HEK293T (cell line): ENCODE results near the gene PLPPR1.

Source experiments
- CTCF ChIA-PET: fragments of 350-600 bp; formaldehyde crosslinking; extraction: SDS; loops from one replicate; lab custom pipeline; 2021; ENCODE audit warnings: antibody characterized with exemption, inconsistent platforms; lab: Yijun Ruan, JAX
- POLR2A ChIA-PET: fragments of 350-600 bp; formaldehyde crosslinking; extraction: SDS; loops from one replicate; lab custom pipeline; 2020; ENCODE audit warnings: antibody characterized with exemption, inconsistent platforms; lab: Yijun Ruan, JAX
- DNase-seq: peaks from one replicate; pipeline ENCODE4 v3.0.0; 2012; ENCODE audit warnings: mixed read lengths; ENCODE audit errors: extremely low spot score
- ARNT ChIP-seq: fragments of 450-650 bp; IDR thresholded peaks from 2 replicates; pipeline ENCODE4 v1.6.1; 2017; ENCODE audit warnings: mild to moderate bottlenecking
- BHLHE40 ChIP-seq: fragments of 450-650 bp; IDR thresholded peaks from 2 replicates; pipeline ENCODE4 v1.6.1; 2016; ENCODE audit warnings: mild to moderate bottlenecking, moderate library complexity, borderline replicate concordance
- CTBP1 ChIP-seq: fragments of 450-650 bp; IDR thresholded peaks from 2 replicates; pipeline ENCODE4 v1.6.1; 2016; ENCODE audit warnings: borderline replicate concordance
- ELF4 ChIP-seq: fragments of 450-650 bp; IDR thresholded peaks from 2 replicates; pipeline ENCODE4 v1.6.1; 2017; ENCODE audit warnings: antibody characterized with exemption
- FOXA1 ChIP-seq: fragments of 450-650 bp; IDR thresholded peaks from 2 replicates; pipeline ENCODE4 v1.6.1; 2016; ENCODE audit warnings: mild to moderate bottlenecking
- FOXK2 ChIP-seq: fragments of 450-650 bp; IDR thresholded peaks from 2 replicates; pipeline ENCODE4 v1.6.1; 2016; ENCODE audit warnings: mild to moderate bottlenecking
- FOXM1 ChIP-seq: fragments of 450-650 bp; IDR thresholded peaks from 2 replicates; pipeline ENCODE4 v1.6.1; 2017; ENCODE audit warnings: mild to moderate bottlenecking, borderline replicate concordance
- HDGF ChIP-seq: fragments of 450-650 bp; IDR thresholded peaks from 2 replicates; pipeline ENCODE4 v1.6.1; 2017; ENCODE audit warnings: antibody characterized with exemption, borderline replicate concordance
- L3MBTL2 ChIP-seq: fragments of 450-650 bp; conservative IDR thresholded peaks from 2 replicates; pipeline ENCODE4 v1.6.1; 2016; ENCODE audit warnings: mild to moderate bottlenecking
- LEF1 ChIP-seq: fragments of 450-650 bp; IDR thresholded peaks from 2 replicates; pipeline ENCODE4 v1.6.1; 2017; ENCODE audit warnings: mild to moderate bottlenecking, borderline replicate concordance
- NFRKB ChIP-seq: fragments of 450-650 bp; IDR thresholded peaks from 2 replicates; pipeline ENCODE4 v1.6.1; 2016; ENCODE audit warnings: mild to moderate bottlenecking, moderate library complexity
- PKNOX1 ChIP-seq: fragments of 450-650 bp; IDR thresholded peaks from 2 replicates; pipeline ENCODE4 v1.6.1; 2016
- SP1 ChIP-seq: fragments of 450-650 bp; IDR thresholded peaks from 2 replicates; pipeline ENCODE4 v1.6.1; 2017
- SUZ12 ChIP-seq: fragments of 450-650 bp; IDR thresholded peaks from 2 replicates; pipeline ENCODE4 v1.6.1; 2016; ENCODE audit warnings: mild to moderate bottlenecking
- TARDBP ChIP-seq: fragments of 450-650 bp; IDR thresholded peaks from 2 replicates; pipeline ENCODE4 v1.6.1; 2016
- ZNF384 ChIP-seq: fragments of 450-650 bp; IDR thresholded peaks from 2 replicates; pipeline ENCODE4 v1.6.1; 2016

Gene PLPPR1

GRCh38 chr9:101047848-101048397, 19.4 kb downstream of the PLPPR1 start:
- CTCF ChIA-PET, result no interaction called here

DNA sequence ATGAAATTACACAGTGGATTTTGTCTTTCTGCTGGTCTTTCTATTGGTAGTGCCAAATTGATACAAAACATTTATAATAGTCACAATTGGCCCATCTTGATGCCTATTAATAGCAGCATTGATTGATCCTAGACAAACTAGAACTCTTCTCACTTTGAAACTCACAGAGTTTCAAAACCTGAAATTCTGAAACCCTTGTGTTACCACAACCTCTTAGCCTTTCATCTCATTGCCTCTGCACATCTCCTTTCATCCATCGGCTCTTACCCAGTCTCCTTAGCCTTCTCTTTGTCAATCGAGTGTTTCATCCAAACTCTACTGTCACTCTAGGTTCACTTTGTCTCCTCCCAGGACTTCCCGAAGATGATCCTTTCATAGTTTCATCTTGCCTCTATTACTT, 22.1 kb downstream of the PLPPR1 start:
- ChIA-PET CTCF (interaction anchor here (0.6 kb wide), 1 partner anchor 185 kb away, joined by 3 read pairs; no protein-coding TSS in a partner anchor), POLR2A (no interaction called here)
- no peak for TF ChIP-seq BHLHE40
- DNase-seq, result no peak

More at GRCh38 chr9:101047848-101048397, 19.4 kb downstream of the PLPPR1 start:
- DNase-seq, result no peak
- TF ChIP-seq SP1 (no peak), FOXM1 (no peak)
- POLR2A ChIA-PET, result no interaction called here

DNA sequence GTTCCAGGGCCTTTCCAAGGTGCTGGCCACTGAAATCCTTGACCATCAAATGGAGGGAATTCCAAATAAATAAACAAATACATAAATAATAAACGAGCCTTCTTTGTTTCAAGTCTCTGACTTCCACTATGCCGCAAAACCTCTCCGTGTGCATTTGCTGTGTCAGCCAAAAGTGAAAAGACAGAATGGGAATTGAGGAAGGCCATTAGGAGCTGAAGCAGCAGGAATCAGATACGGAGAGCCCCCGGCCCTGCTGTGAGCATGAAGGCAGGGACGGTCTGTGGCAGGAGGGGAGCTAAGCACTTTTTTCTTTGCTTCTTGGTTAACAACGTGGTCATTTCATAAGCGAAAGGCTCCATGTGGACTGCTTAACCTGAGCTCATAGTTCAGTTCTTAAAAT, 26.1 kb downstream of the PLPPR1 start:
- TF ChIP-seq BHLHE40, result no peak
- TF ChIP-seq PKNOX1, result no peak
- TF ChIP-seq TARDBP, result no peak
- no peak for TF ChIP-seq FOXM1
- TF ChIP-seq HDGF, result no peak
- TF ChIP-seq ZNF384, result no peak
- TF ChIP-seq CTBP1, result no peak
- ChIA-PET CTCF (no interaction called here), POLR2A (no interaction called here)
- DNase-seq, result no peak

GRCh38 chr9:101055516-101055915, 27.0 kb downstream of the PLPPR1 start:
- TF ChIP-seq L3MBTL2, result no peak
- no peak for TF ChIP-seq FOXK2
- TF ChIP-seq BHLHE40, result no peak
- no peak for TF ChIP-seq FOXA1
- no peak for TF ChIP-seq PKNOX1
- no peak for TF ChIP-seq ZNF384
- TF ChIP-seq SP1, result no peak
- TF ChIP-seq SUZ12, result no peak
- no peak for TF ChIP-seq LEF1
- TF ChIP-seq TARDBP, result no peak
- no peak for TF ChIP-seq CTBP1
- TF ChIP-seq ELF4, result no peak
- DNase-seq, result no peak
- ChIA-PET CTCF (no interaction called here), POLR2A (no interaction called here)

GRCh38 chr9:101062686-101063085, 34.2 kb downstream of the PLPPR1 start:
- no peak for TF ChIP-seq ELF4
- TF ChIP-seq ARNT, result no peak
- TF ChIP-seq ZNF384, result no peak
- TF ChIP-seq SUZ12, result no peak
- no peak for TF ChIP-seq HDGF
- no peak for TF ChIP-seq PKNOX1
- TF ChIP-seq L3MBTL2, result no peak
- ChIA-PET CTCF (no interaction called here), POLR2A (no interaction called here)
- DNase-seq, result no peak

GRCh38 chr9:101063192-101063591, 34.7 kb downstream of the PLPPR1 start:
- DNase-seq, result no peak
- ChIA-PET POLR2A (no interaction called here), CTCF (no interaction called here)
- no peak for TF ChIP-seq PKNOX1

DNA sequence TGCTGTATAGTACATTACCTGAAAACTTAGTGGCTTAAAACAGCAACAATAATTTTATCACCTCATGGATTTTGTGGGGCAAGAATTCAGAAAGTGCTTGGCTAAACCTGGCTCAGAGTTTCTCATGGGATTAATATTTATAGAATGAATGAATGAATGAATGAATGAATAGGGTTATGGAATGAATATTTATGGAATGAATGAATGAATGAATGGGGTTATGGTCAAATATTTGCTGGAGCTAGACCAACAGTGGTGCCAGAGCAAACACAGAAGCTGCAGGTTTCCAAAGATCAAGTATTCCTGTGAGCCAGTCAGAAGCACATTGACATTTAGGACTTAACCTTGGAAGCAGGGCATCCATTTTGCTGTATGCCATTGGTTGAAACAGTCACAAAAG, 35.7 kb downstream of the PLPPR1 start:
- DNase-seq, result no peak
- TF ChIP-seq ZNF384 (no peak), BHLHE40 (no peak), SUZ12 (no peak), ARNT (no peak), HDGF (no peak), L3MBTL2 (no peak), TARDBP (no peak), SP1 (no peak), FOXK2 (no peak), CTBP1 (no peak), NFRKB (no peak), FOXA1 (no peak), PKNOX1 (no peak), LEF1 (no peak), FOXM1 (no peak), ELF4 (no peak)
- POLR2A ChIA-PET, result no interaction called here
- CTCF ChIA-PET, result no interaction called here
